C4-2B (cell line): Measurements from ENCODE around the gene HLA-E.
A peak's percentile ranks its signal among the peaks of the same experiment; 100 is the strongest.

ENCODE experiments used
- H3K27ac ChIP-seq: fragments of 450-650 bp; 2 replicates; pipeline ENCODE4 v1.5.1; 2017
- CTCF ChIP-seq: fragments of 450-650 bp; conservative IDR thresholded peaks from 2 replicates; pipeline ENCODE4 v1.5.1; 2017; ENCODE audit warnings: mild to moderate bottlenecking
- ZFX ChIP-seq: fragments of 450-650 bp; IDR thresholded peaks from 2 replicates; pipeline ENCODE4 v1.6.1; 2017

HLA-E gene

GRCh38 chr6:30489081-30490025, at the start of gene HLA-E:
HLA-E (plus strand) TSS chr6:30489509; CDS start chr6:30489532, 23 bp downstream.
- H3K27ac ChIP-seq = peak within 1 kb of the TSS; percentile 60
- TF ChIP-seq CTCF (no peak), ZFX (0 out of 2 replicates have a peak, but pooled peaks have one; percentile 26)

GRCh38 chr6:30441171-30441570, 48.1 kb upstream of the HLA-E start:
- TF ChIP-seq ZFX (no peak), CTCF (no peak)
- H3K27ac ChIP-seq = no peak overlapping the region

GRCh38 chr6:30443657-30444450, 45.5 kb upstream of the HLA-E start:
- TF ChIP-seq ZFX = no peak
- TF ChIP-seq CTCF = no peak
- no peak overlapping the region for H3K27ac ChIP-seq

GRCh38 chr6:30444451-30444742, 44.9 kb upstream of the HLA-E start:
- no peak overlapping the region for H3K27ac ChIP-seq
- TF ChIP-seq CTCF = no peak
- TF ChIP-seq ZFX = no peak

GRCh38 chr6:30446259-30446658, 43.0 kb upstream of the HLA-E start:
- no peak overlapping the region for H3K27ac ChIP-seq
- no peak for TF ChIP-seq CTCF
- no peak for TF ChIP-seq ZFX

GRCh38 chr6:30447237-30447636, 42.1 kb upstream of the HLA-E start:
- H3K27ac ChIP-seq = no peak overlapping the region
- no peak for TF ChIP-seq ZFX
- TF ChIP-seq CTCF = no peak; the same call in 1 of the 2 replicates

- no peak overlapping the region for H3K27ac ChIP-seq
- TF ChIP-seq CTCF = no peak
- no peak for TF ChIP-seq ZFX
These were observed 38.8 kb upstream of the HLA-E start for GRCh38 chr6:30450548-30450908.
